Measurements from ENCODE around the gene CXCR5.

- TF ChIP-seq CTCF (conservative IDR thresholded peaks at IDR 0.05 in 1 of 2, IDR thresholded peaks at IDR 0.05 in 1 of 2; ENCODE audit: extremely low read depth in 1 of 2, insufficient read depth in 1 of 2, low read depth in 1 of 2, low read length in 2 of 2) (no peak), EZH2 (IDR thresholded peaks at IDR 0.05; ENCODE audit: borderline replicate concordance, low read length) (no peak)
Observed at GRCh38 chr11:118915941-118916841, 32.5 kb downstream of the CXCR5 start.

Data from mammary epithelial cell (primary cell).